Measurements from ENCODE around the gene BSG. TPM values are rescaled to one million over a fixed set of nuclear protein-coding genes. Genes with fewer than 3 reads are reported as not detected.
A peak's percentile ranks its signal among the peaks of the same experiment; 100 is the strongest.
"Not testable (repeated sequence)": the region's sequence is repeated elsewhere in the genome, so short reads cannot be mapped to it uniquely, and the experiment has no call there.

Gene BSG
- total and polyA plus RNA-seq, 2 donors (not counting 1 experiment from before 2014, with no cell fraction given), result 246 to 325 TPM

- peaks cover 6% of the 10 kb centered on the region for H3K79me2 ChIP-seq (ENCODE audit: control insufficient read depth, insufficient read depth, low read length)
- H3K9ac ChIP-seq (ENCODE audit: insufficient read depth, low read length), result no peak overlapping the region
- peak in 1 of 2 donors; percentile 39 for DNase-seq (ENCODE audit: low read depth in 2 of 2)
- H3K27ac ChIP-seq (ENCODE audit: insufficient read depth, low read length), result no peak overlapping the region
- no peak overlapping the region for H2AFZ ChIP-seq (ENCODE audit: low read length)
- no peak overlapping the region for H3K4me3 ChIP-seq (replicated peaks in 1 of 4; ENCODE audit: control extremely low read depth in 1 of 4, insufficient read depth in 1 of 4, low read depth in 3 of 4, low read length in 4 of 4)
- H3K9me3 ChIP-seq (ENCODE audit: control insufficient read depth, insufficient read depth, low read depth, low read length), result no peaks in the 10 kb centered on the region
- TF ChIP-seq EZH2 (IDR thresholded peaks at IDR 0.05; ENCODE audit: low read length, missing control alignments) (no peak), CTCF (conservative IDR thresholded peaks at IDR 0.05 in 1 of 2, IDR thresholded peaks at IDR 0.05 in 1 of 2; ENCODE audit: low read depth in 1 of 2, low read length in 2 of 2) (peak; percentile 83 to 91)
- H3K4me2 ChIP-seq (ENCODE audit: extremely low read depth, insufficient read depth, low read length), result no peak overlapping the region
- H3K36me3 ChIP-seq (ENCODE audit: control insufficient read depth, insufficient read depth, low read length), result peaks cover 8% of the 10 kb centered on the region
- no peaks in the 10 kb centered on the region for H4K20me1 ChIP-seq (ENCODE audit: control insufficient read depth, extremely low read depth, insufficient read depth, low read length)
- no peaks in the 10 kb centered on the region for H3K4me1 ChIP-seq (ENCODE audit: control insufficient read depth, extremely low read depth, insufficient read depth, low read length)
- peaks cover 6% of the 10 kb centered on the region for H3K27me3 ChIP-seq (ENCODE audit: control insufficient read depth, insufficient read depth, low read length)
Measured at GRCh38 chr19:584240-585001, 12.0 kb downstream of the BSG start.

GRCh38 chr19:585146-585545, 12.8 kb downstream of the BSG start:
- H4K20me1 ChIP-seq (ENCODE audit: control insufficient read depth, extremely low read depth, insufficient read depth, low read length); DNase-seq (ENCODE audit: low read depth in 2 of 2); H3K4me2 ChIP-seq (ENCODE audit: extremely low read depth, insufficient read depth, low read length): not testable (repeated sequence)

GRCh38 chr19:585551-586110, 13.2 kb downstream of the BSG start:
- Histone ChIP-seq H3K36me3 (ENCODE audit: control insufficient read depth, insufficient read depth, low read length) (peaks cover 5% of the 10 kb centered on the region), H3K4me2 (ENCODE audit: extremely low read depth, insufficient read depth, low read length) (no peak overlapping the region), H3K79me2 (ENCODE audit: control insufficient read depth, insufficient read depth, low read length) (no peaks in the 10 kb centered on the region), H3K27ac (ENCODE audit: insufficient read depth, low read length) (no peak overlapping the region), H4K20me1 (ENCODE audit: control insufficient read depth, extremely low read depth, insufficient read depth, low read length) (no peaks in the 10 kb centered on the region), H3K9ac (ENCODE audit: insufficient read depth, low read length) (no peak overlapping the region), H3K9me3 (ENCODE audit: control insufficient read depth, insufficient read depth, low read depth, low read length) (no peaks in the 10 kb centered on the region), H3K4me1 (ENCODE audit: control insufficient read depth, extremely low read depth, insufficient read depth, low read length) (no peaks in the 10 kb centered on the region), H2AFZ (ENCODE audit: low read length) (no peak overlapping the region), H3K27me3 (ENCODE audit: control insufficient read depth, insufficient read depth, low read length) (peaks cover 6% of the 10 kb centered on the region), H3K4me3 (replicated peaks in 1 of 4; ENCODE audit: control extremely low read depth in 1 of 4, insufficient read depth in 1 of 4, low read depth in 3 of 4, low read length in 4 of 4) (no peak overlapping the region)
- no peak for DNase-seq (ENCODE audit: low read depth in 2 of 2)
- no peak for TF ChIP-seq EZH2 (IDR thresholded peaks at IDR 0.05; ENCODE audit: low read length, missing control alignments)
- no peak for TF ChIP-seq CTCF (conservative IDR thresholded peaks at IDR 0.05 in 1 of 2, IDR thresholded peaks at IDR 0.05 in 1 of 2; ENCODE audit: low read depth in 1 of 2, low read length in 2 of 2)

More at GRCh38 chr19:585146-585545, 12.8 kb downstream of the BSG start:
- not testable (repeated sequence) for H3K79me2 ChIP-seq (ENCODE audit: control insufficient read depth, insufficient read depth, low read length); H3K27me3 ChIP-seq (ENCODE audit: control insufficient read depth, insufficient read depth, low read length); H2AFZ ChIP-seq (ENCODE audit: low read length); H3K9me3 ChIP-seq (ENCODE audit: control insufficient read depth, insufficient read depth, low read depth, low read length); H3K4me3 ChIP-seq (replicated peaks in 1 of 4; ENCODE audit: control extremely low read depth in 1 of 4, insufficient read depth in 1 of 4, low read depth in 3 of 4, low read length in 4 of 4); H3K9ac ChIP-seq (ENCODE audit: insufficient read depth, low read length); H3K4me1 ChIP-seq (ENCODE audit: control insufficient read depth, extremely low read depth, insufficient read depth, low read length); H3K27ac ChIP-seq (ENCODE audit: insufficient read depth, low read length); H3K36me3 ChIP-seq (ENCODE audit: control insufficient read depth, insufficient read depth, low read length)
